Muscle of back (tissue), 13 donors: Measurements from ENCODE around the gene HCN1. TPM values are rescaled to one million over a fixed set of nuclear protein-coding genes. Genes with fewer than 3 reads are reported as not detected.

Experiments used
- DNase-seq, 3 donors: peaks; one replicate each; pipeline versions ENCODE4 v3.0.0 to v3.0.0-alpha.2; 2013
- long read RNA-seq, 9 donors: transcript quantifications; one replicate each; lab custom pipeline, GENCODE V29; 2026
- polyA plus RNA-seq, 10 donors: library from polyadenylated mRNA; unstranded; fragments of 120-200 nt; gene quantifications; one replicate each; pipeline ENCODE4 v1.2.1, GENCODE V29; 2013; ENCODE audit not compliant: insufficient read length in 10 of 10

The HCN1 gene
- polyA plus RNA-seq = 1 to 10 TPM; 1.1 to 5.9 (median 2.9) TPM
- long read RNA-seq, donor 1, full-length matches to known transcripts = 2 of 2 reads
- long read RNA-seq, donor 1, partial matches to known transcripts = 0 of 2 reads
- long read RNA-seq, donor 1, other reads (novel, unspliced or antisense) = 0 of 2 reads
- long read RNA-seq, donor 2, full-length matches to known transcripts = 1 of 1 reads
- long read RNA-seq, donor 2, partial matches to known transcripts = 0 of 1 reads
- long read RNA-seq, donor 2, other reads (novel, unspliced or antisense) = 0 of 1 reads
- long read RNA-seq, donor 3 = 0 reads
- long read RNA-seq, donor 4, full-length matches to known transcripts = 1 of 1 reads
- long read RNA-seq, donor 4, partial matches to known transcripts = 0 of 1 reads
- long read RNA-seq, donor 4, other reads (novel, unspliced or antisense) = 0 of 1 reads
- long read RNA-seq, donor 5 = 0 reads
- long read RNA-seq, donor 6 = 0 reads
- long read RNA-seq, donor 7 = 0 reads
- long read RNA-seq, donor 8 = 0 reads
- long read RNA-seq, donor 9 = 0 reads

DNA sequence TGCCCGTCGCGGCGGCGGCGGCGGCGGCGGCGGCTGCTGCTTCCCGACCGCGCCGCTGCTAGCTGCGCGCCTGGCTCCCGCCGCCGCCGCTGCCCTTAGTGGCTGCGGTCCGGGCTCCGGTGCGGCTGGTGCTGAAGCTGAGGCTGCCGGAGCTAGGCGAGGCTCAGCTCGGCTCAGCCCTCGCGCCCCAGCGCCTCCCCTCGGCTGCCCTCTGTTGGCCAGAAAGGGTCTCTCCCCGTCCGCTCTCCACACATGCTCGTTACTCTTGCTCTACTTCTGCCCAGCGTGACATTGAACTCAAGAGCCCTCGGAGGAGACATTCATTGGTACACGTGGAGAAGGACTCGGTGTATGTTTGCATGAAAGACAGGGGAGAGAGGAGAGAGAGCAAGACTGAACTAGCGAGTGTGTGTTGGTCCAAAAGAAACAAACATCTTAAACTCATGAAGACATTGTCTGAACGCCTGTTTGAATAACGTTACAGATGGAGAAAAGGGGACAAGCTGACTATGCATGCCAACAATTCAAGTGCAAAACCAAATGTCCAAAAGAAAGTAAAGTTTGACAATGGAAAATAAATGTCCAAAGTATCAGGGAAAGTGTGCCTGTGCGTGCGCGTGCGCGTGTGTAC is at the start of gene HCN1:
Gene HCN1 (minus strand): TSS at position 175 of the 631 bp plus-strand sequence.
- DNase-seq = peak; percentile 58 to 89 (median 82)

- DNase-seq = no peak
Observed at GRCh38 chr5:45741110-45741509, 44.9 kb upstream of the HCN1 start.

- DNase-seq = no peak
Observed at GRCh38 chr5:45737153-45737552, 41.0 kb upstream of the HCN1 start.

DNA sequence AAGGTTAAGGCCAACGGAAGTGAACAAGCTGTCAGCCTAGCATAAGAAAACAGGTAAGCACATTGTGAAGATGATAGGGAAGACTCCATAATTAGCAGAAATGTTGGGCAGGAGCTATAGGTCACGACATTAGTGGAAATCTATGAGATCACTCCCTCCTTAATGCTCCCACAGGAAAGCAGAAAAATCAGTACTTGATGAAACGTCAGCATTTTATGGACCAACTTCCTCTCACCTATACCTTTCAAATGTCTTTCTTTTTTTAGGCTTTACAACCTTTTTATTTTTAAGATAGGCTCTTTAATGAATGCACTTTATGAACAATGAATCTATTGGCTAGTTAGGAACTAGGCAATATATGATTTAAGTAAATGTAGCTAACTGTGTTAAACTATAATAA is 29.4 kb upstream of the HCN1 start:
- DNase-seq = no peak

- no peak for DNase-seq
Observed at GRCh38 chr5:45697201-45697600, 1.0 kb upstream of the HCN1 start.

DNA sequence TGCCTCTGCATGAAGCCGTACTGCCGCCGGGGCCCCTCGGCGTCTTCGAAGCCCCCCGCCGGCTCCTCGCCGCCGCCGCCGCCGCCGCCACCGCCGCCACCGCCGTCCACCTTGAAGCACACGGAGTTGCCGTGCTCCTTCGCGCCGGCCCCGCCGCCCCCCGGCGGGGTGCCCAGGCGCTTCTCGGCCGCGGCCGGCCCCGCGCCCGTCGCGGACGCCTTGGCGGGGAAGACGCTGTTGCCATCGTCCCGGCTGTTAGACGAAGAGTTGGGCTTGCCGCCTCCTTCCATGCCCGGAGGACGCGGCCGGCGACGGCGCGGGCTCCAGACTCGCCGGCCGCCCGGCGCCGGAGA is 400 bp downstream of the HCN1 start:
- no peak for DNase-seq

DNA sequence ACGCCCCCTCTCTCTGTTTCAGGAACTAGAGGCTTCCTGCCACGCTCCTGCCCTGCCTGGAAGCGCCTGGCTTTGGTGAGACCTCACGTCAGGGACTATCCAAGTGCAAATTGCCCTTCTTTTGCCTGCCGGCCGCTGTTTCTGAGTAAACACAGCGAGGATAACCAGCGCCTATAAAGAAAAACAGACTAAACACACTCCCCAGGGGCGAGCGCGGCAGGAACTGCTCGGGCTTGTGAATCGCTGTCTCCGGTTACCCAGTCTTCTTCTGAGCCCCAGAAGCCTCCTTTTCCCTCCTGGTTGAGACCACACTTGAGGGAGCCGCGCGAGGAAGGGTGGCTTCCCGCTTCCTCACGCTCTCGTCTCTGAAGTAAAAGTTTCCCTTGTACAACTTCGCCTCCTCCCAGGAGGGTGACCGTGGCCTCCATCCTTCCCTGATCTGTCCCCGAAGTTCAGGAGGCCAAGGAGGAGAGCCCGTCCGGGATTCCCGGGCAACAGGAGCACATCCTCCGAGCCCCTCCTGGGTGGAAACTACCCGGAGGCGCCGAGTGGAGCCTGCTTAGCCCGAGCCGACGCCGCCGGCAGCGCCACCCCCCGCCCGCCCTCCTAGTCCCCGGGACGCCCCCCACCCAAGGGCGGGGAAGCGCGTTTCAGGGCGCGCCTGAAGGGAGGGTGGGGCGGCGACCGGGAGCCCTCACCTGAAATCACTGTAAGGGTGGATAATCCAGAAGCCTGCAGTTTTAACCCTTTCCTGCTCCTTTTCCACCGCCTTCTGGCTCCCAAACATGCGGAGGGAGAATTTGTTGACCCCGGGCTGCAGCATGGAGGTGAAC is 993 bp downstream of the HCN1 start:
- peak in 1 of 3 donors; percentile 5 for DNase-seq

- DNase-seq = peak in 2 of 3 donors; percentile 16 to 28
Observed at GRCh38 chr5:45694255-45694814, 1.8 kb downstream of the HCN1 start.

GRCh38 chr5:45692481-45692880 is 3.7 kb downstream of the HCN1 start:
- no peak for DNase-seq

DNA sequence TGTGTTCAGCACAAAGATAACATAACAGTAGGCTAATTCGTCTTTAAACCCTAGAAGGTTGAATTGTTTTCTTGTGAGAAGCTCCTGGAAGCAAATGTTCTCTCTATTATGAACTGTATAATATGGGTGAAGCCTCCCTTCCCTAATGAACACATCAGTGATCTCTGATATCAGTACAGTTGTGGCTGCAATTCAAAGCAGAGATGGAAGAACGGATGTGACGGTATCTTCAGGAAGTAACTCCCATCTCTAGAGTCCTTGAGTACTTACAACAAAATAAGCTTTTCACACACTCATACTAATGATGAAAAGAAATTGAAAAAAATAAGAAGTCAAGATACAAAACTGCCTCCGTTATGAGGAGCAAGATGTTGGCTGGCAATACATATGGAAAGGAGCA is 4.5 kb downstream of the HCN1 start:
- no peak for DNase-seq

- no peak for DNase-seq
Observed at GRCh38 chr5:45687701-45688100, 8.5 kb downstream of the HCN1 start.

DNA sequence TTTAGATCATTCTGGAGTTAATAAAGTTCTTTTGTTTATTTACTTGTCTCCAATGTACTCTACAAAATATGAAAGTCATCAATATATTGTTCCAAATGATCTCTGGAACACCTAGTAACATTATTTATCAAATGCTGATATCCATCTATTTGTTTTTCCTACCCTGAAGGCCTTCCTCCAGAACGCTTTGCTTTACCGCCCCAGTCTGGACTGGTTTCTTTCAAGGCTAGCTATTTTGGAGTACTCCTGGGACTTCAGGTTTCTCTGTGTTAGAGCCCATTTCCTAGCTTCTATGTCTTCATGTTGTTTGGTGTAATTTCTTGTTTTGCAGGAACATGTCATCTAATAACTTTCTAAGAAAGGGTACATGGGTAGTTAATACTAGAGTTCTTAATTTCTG is 9.6 kb downstream of the HCN1 start:
- no peak for DNase-seq

DNA sequence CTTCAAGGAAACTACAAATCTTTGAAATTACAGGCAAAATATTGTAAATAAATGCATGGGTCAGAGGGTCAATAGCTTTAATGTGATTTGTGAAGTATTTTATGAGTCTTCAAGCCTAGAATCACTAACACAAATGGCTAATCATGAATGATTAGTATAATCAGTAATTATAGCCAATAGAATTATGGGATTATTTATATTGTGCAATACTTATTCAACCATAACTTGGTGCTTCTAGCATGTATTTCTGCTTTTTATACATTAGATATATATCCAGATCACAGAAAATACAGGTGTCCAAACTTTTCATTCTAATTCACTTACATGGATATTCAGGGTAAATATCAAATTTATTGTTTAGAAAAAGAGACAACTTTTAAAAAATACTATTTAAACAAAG is 12.1 kb downstream of the HCN1 start:
- DNase-seq = no peak

DNA sequence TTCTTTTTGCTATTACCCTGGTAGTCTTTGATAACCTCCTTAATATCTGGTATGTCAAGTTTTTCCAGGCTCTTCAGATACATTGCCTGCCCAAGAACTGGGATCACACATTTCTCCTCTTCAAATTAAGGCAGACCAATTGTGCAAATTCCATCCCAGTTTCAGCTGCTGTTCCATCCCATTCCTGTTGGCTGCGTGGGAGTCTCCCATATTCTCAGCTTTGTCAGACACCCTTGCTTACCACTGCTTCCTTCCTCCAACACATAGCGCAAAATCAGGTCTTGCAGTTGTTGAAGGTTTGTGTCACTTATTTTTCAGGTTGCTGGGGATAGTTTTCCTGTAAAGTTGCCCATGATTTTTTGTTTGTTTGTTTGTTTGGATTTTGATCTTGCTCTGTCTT is 15.2 kb downstream of the HCN1 start:
- no peak for DNase-seq

- no peak for DNase-seq
Observed at GRCh38 chr5:45677524-45677923, 18.7 kb downstream of the HCN1 start.

- DNase-seq = no peak
Observed at GRCh38 chr5:45672271-45672670, 23.9 kb downstream of the HCN1 start.

DNA sequence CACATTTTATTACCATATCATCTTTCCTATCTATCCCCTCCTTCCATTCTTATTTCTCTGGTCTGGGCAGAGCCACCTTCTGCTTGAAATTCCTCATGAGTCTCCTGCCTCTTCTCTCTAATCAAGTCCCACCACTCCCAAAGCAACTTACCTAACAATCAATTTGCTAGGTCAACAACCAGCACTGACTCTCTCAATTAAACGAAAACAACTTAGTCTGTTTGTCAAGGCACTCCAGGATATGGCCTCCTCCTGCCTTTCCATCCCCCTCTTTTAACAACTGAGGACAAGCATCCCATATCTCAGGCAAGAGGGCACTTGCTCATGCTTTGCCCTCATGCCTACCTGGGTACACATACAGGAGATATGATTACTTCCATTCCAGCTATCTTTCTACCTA is 47.4 kb downstream of the HCN1 start:
- no peak for DNase-seq

DNA sequence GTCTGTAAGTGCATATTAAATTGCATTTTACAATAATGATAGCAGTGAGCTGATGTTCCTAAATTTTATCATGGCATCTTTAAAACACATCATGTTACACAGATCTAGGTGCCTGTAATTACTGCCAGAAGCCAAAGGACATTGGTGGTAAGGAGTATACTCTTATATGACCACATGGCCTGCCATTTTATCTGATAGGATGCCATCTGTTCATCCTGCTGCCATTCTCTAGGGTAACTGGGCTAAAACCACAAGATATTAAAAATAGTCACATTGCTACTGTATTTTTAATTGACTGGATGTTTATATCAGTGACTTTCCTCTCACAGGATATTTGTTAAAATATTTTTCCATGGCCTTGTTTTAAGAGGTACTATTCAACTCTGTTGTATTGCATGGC is 53.1 kb downstream of the HCN1 start:
- no peak for DNase-seq

DNA sequence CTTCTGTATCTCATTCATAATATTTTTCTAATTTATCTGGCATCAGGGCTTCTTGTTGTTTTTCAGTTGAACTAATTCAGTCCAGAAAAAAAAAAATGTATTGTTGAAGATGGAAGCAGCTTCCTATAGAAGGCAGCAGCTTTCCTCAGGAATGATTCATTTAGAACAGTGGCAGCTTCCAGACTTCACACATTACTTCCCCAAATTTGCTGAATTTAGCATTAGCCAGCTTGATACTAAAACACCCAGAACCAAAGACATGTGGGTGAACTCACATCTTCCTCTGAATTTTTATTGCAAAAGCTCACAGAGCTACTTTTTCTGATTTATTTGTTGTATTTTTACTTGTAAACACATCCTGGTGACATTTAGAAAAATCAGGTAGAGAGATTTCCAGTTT is 53.8 kb downstream of the HCN1 start:
- DNase-seq = no peak

DNA sequence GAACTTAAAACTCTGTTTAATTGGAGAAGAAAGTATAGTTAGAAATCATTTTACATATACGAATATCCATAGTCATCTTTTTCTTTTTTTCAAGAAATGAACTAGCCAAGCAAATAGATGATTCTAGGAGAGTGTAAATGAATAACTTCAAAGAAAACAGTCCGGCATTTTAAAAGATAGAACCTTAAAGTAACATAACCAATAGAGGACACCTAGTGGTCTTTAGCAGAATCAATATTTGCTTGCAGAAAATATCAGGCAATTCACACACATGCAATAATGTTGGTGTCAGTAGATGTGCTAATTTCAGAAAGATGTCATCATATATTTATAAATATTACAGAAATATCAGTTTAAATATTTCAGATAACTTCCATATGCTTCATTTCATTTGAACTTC is 57.1 kb downstream of the HCN1 start:
- peak in 1 of 3 donors; percentile 0 for DNase-seq

- no peak for DNase-seq
Observed at GRCh38 chr5:45627076-45627656, 69.0 kb downstream of the HCN1 start.

GRCh38 chr5:45623832-45624231 is 72.3 kb downstream of the HCN1 start:
- DNase-seq = no peak
